B cell (primary cell): ENCODE results near the gene MTFR2. TPM values are rescaled to one million over a fixed set of nuclear protein-coding genes. Genes with fewer than 3 reads are reported as not detected.

Source experiments
- ATAC-seq: fragments of 200-7000 bp; cut with Tn5 transposase; one replicate; pipeline ENCODE4 v1.10.0; 2021; ENCODE audit warnings: low read depth, mild to moderate bottlenecking, moderate number of reproducible peaks, moderate library complexity
- CTCF ChIA-PET: fragments of 350-600 bp; sonication (Branson Sonifier 250); formaldehyde crosslinking; loops from one replicate; lab custom pipeline; 2021; ENCODE audit warnings: antibody characterized with exemption, inconsistent platforms; lab: Charles Lee
- POLR2A ChIA-PET: fragments of 350-600 bp; sonication (Branson Sonifier 250); formaldehyde crosslinking; loops from one replicate; lab custom pipeline; 2021; ENCODE audit warnings: antibody characterized with exemption; lab: Charles Lee
- DNase-seq: peaks from one replicate; pipeline ENCODE4 v3.0.0; 2013
- H2AFZ ChIP-seq: 2 replicates; pipeline ENCODE4 v1.6.1; 2012; ENCODE audit warnings: mild to moderate bottlenecking, low read depth, low read length; ENCODE audit not compliant: insufficient read depth, poor library complexity, severe bottlenecking
- H3K27ac ChIP-seq, 2 donors: 1 replicate in 1 of 2; 2 replicates in 1 of 2; pipeline ENCODE4 v1.5.1; 2012 to 2013; ENCODE audit warnings: low read length in 2 of 2, mild to moderate bottlenecking in 2 of 2, moderate library complexity in 1 of 2
- H3K27me3 ChIP-seq, 4 experiments: fragments of 200-600 bp in 1 of 4; sonication (generic) in 1 of 4; replicated peaks in 1 of 4; 1 replicate in 2 of 4; 2 replicates in 2 of 4; pipeline versions ENCODE4 v1.6.1 to v1.7.0; 2013 to 2016; ENCODE audit warnings: low read length in 3 of 4, mild to moderate bottlenecking in 2 of 4, mixed read lengths in 1 of 4, moderate library complexity in 1 of 4; ENCODE audit not compliant: insufficient read depth in 4 of 4, control insufficient read depth in 3 of 4; ENCODE audit errors: control extremely low read depth in 1 of 4
- H3K36me3 ChIP-seq, 2 experiments: replicated peaks in 1 of 2; 1 replicate in 1 of 2; 2 replicates in 1 of 2; pipeline versions ENCODE4 v1.6.1 to v1.7.1; 2013; ENCODE audit warnings: low read length in 1 of 2; ENCODE audit not compliant: insufficient read depth in 2 of 2, control insufficient read depth in 1 of 2; ENCODE audit errors: control extremely low read depth in 1 of 2, extremely low read depth in 1 of 2
- H3K4me1 ChIP-seq, 2 donors: fragments of 200-600 bp in 1 of 2; sonication (generic) in 1 of 2; 1 replicate in 1 of 2; 2 replicates in 1 of 2; pipeline versions ENCODE4 v1.5.1 to v1.6.1; 2013 to 2017; ENCODE audit warnings: low read length in 2 of 2; ENCODE audit not compliant: control insufficient read depth in 2 of 2, insufficient read depth in 2 of 2
- H3K4me2 ChIP-seq: replicated peaks from 2 replicates; pipeline ENCODE3; 2012; ENCODE audit warnings: mild to moderate bottlenecking, low read depth, low read length; ENCODE audit not compliant: poor library complexity, severe bottlenecking
- H3K4me3 ChIP-seq, 5 experiments: fragments of 200-600 bp in 1 of 5; sonication (generic) in 1 of 5; 1 replicate in 3 of 5; 2 replicates in 2 of 5; pipeline versions ENCODE4 v1.5.1 to v1.7.0; 2011 to 2016; ENCODE audit warnings: low read length in 4 of 5, mild to moderate bottlenecking in 4 of 5, low read depth in 2 of 5, control low read depth in 1 of 5, moderate library complexity in 1 of 5; ENCODE audit not compliant: insufficient read depth in 1 of 5; ENCODE audit errors: control extremely low read depth in 1 of 5, extremely low read depth in 1 of 5
- H3K79me2 ChIP-seq: fragments of 200-600 bp; sonication (generic); one replicate; pipeline ENCODE4 v1.6.0; 2016; ENCODE audit warnings: low read length; ENCODE audit not compliant: control insufficient read depth, insufficient read depth
- H3K9ac ChIP-seq: fragments of 200-600 bp; sonication (generic); 2 replicates; pipeline ENCODE4 v1.6.1; 2017; ENCODE audit warnings: mild to moderate bottlenecking, low read length, moderate library complexity
- H3K9me3 ChIP-seq, 3 donors: one replicate each; pipeline versions ENCODE4 v1.6.1 to v1.7.1; 2013; ENCODE audit warnings: low read length in 2 of 3; ENCODE audit not compliant: control insufficient read depth in 2 of 3, insufficient read depth in 1 of 3; ENCODE audit errors: control extremely low read depth in 1 of 3
- H4K20me1 ChIP-seq: 2 replicates; pipeline ENCODE4 v1.6.0; 2012; ENCODE audit warnings: mild to moderate bottlenecking, low read length; ENCODE audit not compliant: insufficient read depth, control insufficient read depth, poor library complexity, severe bottlenecking
- H3K27ac Mint-ChIP-seq: one replicate; pipeline ENCODE4 v1.8.0; 2021; ENCODE audit warnings: mixed read lengths
- H3K27me3 Mint-ChIP-seq: one replicate; pipeline ENCODE4 v1.8.0; 2021; ENCODE audit warnings: mixed read lengths
- H3K4me1 Mint-ChIP-seq: one replicate; pipeline ENCODE4 v1.8.0; 2021; ENCODE audit warnings: mixed read lengths
- H3K4me3 Mint-ChIP-seq: one replicate; pipeline ENCODE4 v1.8.0; 2021; ENCODE audit warnings: mixed read lengths
- H3K9me3 Mint-ChIP-seq: one replicate; pipeline ENCODE4 v1.8.0; 2022; ENCODE audit warnings: mixed read lengths; ENCODE audit not compliant: insufficient read depth
- EZH2 ChIP-seq: IDR thresholded peaks from 2 replicates; pipeline ENCODE4 v1.6.1; 2012; ENCODE audit warnings: borderline replicate concordance, low read depth, mild to moderate bottlenecking, moderate library complexity, low read length; ENCODE audit not compliant: insufficient read depth, poor library complexity, severe bottlenecking
- WGBS: methylation state at CpG from one replicate; pipeline ENCODE4 v1.1.5; 2013; ENCODE audit warnings: missing lambda C conversion rate; ENCODE audit not compliant: insufficient coverage; 5-methylcytosine and 5-hydroxymethylcytosine counted together
- intact Hi-C: fragments of 100-400 bp; cut with micrococcal nuclease; formaldehyde crosslinking; loops from one replicate; pipeline ENCODE4 v1.10.0; 2022
- polyA plus RNA-seq: library from polyadenylated mRNA; depleted of rRNA; stranded (reverse); fragments of >200 nt; gene quantifications from 2 replicates; pipeline ENCODE4 v1.2.3, GENCODE V29; 2012
- total RNA-seq, 2 donors: library from RNA; stranded (reverse); fragments of 120-200 nt in 1 of 2; gene quantifications; 1 replicate in 1 of 2; 2 replicates in 1 of 2; pipeline versions ENCODE4 v1.2.3 to v1.2.4, GENCODE V29; 2013 to 2022
- TF ChIP-seq, protein P1 (sequence below): fragments of 200-600 bp; IDR thresholded peaks from one replicate; pipeline ENCODE4 v1.8.0; 2022; ENCODE audit warnings: antibody characterized with exemption, mild to moderate bottlenecking

MTFR2 gene
- total and polyA plus RNA-seq, 2 donors (not counting 1 experiment from before 2014, with no cell fraction given) = 2.0 to 3.9 TPM

DNA sequence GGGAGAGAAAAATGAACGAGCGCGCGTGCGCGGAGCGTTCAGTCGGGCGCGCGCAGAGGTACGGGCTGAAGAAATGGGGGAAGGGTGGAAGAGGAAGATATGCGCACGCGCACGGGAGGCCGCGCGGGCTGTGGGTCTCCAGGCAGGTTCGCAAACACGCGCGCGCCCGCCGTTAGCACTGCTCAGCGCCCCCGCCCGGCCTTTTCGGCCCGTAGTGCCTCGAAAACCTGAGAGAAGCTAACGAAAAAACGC lies 39.1 kb upstream of the MTFR2 start:
- Mint-ChIP-seq H3K4me3 (peak overlapping the region; percentile 98), H3K27me3 (no peaks in the 10 kb centered on the region), H3K9me3 (no peaks in the 10 kb centered on the region), H3K4me1 (peaks cover 49% of the 10 kb centered on the region), H3K27ac (peak overlapping the region; percentile 100)
- Histone ChIP-seq H2AFZ (peak overlapping the region; percentile 39), H3K9ac (peak overlapping the region; percentile 100), H3K4me2 (peak overlapping the region; percentile 90), H3K79me2 (peaks cover 54% of the 10 kb centered on the region), H4K20me1 (peaks cover 47% of the 10 kb centered on the region), H3K4me3 (peak overlapping the region; percentile 93 to 100 (median 99)), H3K27ac (peak overlapping the region; percentile 99 to 100), H3K4me1 (peaks cover 43 to 55% of the 10 kb centered on the region in 2 donors), H3K9me3 (no peaks in the 10 kb centered on the region), H3K27me3 (no peaks in the 10 kb centered on the region), H3K36me3 (peaks cover 3 to 9% of the 10 kb centered on the region in 2 experiments)
- POLR2A ChIA-PET = interaction anchor here (0.8 to 3.4 kb wide), 6 partner anchors 34 to 791 kb away, joined by 3 to 27 read pairs (median 8); partner anchors contain the start of genes AHI1, MAP3K5 and MTFR2
- ATAC-seq (peak; percentile 52), DNase-seq (peak; percentile 97)
- CTCF ChIA-PET = interaction anchor here (0.7 to 3.7 kb wide), 4 partner anchors 15 to 791 kb away, joined by 3 to 18 read pairs (median 4); partner anchors contain the start of genes MTFR2 and PEX7
- under 1% methylated on average over 34 of the region's 34 CpGs for WGBS
- intact Hi-C loops = loop anchor here (1.0 to 10.0 kb wide), 7 partner anchors 409 to 1578 kb away; partner anchors contain the start of genes AHI1, HBS1L, MYB and PEX7
- TF ChIP-seq, protein P1, sequence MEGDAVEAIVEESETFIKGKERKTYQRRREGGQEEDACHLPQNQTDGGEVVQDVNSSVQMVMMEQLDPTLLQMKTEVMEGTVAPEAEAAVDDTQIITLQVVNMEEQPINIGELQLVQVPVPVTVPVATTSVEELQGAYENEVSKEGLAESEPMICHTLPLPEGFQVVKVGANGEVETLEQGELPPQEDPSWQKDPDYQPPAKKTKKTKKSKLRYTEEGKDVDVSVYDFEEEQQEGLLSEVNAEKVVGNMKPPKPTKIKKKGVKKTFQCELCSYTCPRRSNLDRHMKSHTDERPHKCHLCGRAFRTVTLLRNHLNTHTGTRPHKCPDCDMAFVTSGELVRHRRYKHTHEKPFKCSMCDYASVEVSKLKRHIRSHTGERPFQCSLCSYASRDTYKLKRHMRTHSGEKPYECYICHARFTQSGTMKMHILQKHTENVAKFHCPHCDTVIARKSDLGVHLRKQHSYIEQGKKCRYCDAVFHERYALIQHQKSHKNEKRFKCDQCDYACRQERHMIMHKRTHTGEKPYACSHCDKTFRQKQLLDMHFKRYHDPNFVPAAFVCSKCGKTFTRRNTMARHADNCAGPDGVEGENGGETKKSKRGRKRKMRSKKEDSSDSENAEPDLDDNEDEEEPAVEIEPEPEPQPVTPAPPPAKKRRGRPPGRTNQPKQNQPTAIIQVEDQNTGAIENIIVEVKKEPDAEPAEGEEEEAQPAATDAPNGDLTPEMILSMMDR = peak; percentile 3
- no peak for TF ChIP-seq EZH2
